ENCODE data around the gene CDYL2.

GRCh38 chr16:80807906-80808305 is 3.5 kb upstream of the CDYL2 start:
- TF ChIP-seq POLR2AphosphoS5 (IDR thresholded peaks at IDR 0.05) (no peak), CTCF (IDR thresholded peaks at IDR 0.05) (no peak), EP300 (IDR thresholded peaks at IDR 0.05) (no peak), POLR2A (IDR thresholded peaks at IDR 0.05) (no peak)
